ENCODE results near the gene TMEM45B. TPM values are rescaled to one million over a fixed set of nuclear protein-coding genes. Genes with fewer than 3 reads are reported as not detected.

The TMEM45B gene
- total RNA-seq, 1 donor = not detected

GRCh38 chr11:129788278-129788677, 27.4 kb upstream of the TMEM45B start:
- H3K9me3 ChIP-seq (ENCODE audit: low read depth, low read length) = no peaks in the 10 kb centered on the region
- no peak overlapping the region for H3K4me3 ChIP-seq (ENCODE audit: insufficient read depth, low read length)
- H4K20me1 ChIP-seq (ENCODE audit: insufficient read depth, low read length) = no peaks in the 10 kb centered on the region
- no peak for DNase-seq (ENCODE audit: insufficient read length, low spot score, missing footprints)
- H2AFZ ChIP-seq (ENCODE audit: low read length) = no peak overlapping the region
- H3K36me3 ChIP-seq (ENCODE audit: insufficient read depth, low read length) = no peaks in the 10 kb centered on the region
- TF ChIP-seq CTCF (IDR thresholded peaks at IDR 0.05; ENCODE audit: extremely low read depth, low read depth, low read length) = no peak
- H3K27ac ChIP-seq (ENCODE audit: low read depth, low read length) = no peak overlapping the region
- H3K79me2 ChIP-seq (ENCODE audit: insufficient read depth, low read length) = no peaks in the 10 kb centered on the region
- H3K4me1 ChIP-seq (ENCODE audit: insufficient read depth, low read length) = no peaks in the 10 kb centered on the region
- peaks cover 23% of the 10 kb centered on the region for H3K27me3 ChIP-seq (ENCODE audit: insufficient read depth, low read length)
- H3K4me2 ChIP-seq (ENCODE audit: insufficient read depth, low read length) = no peak overlapping the region

- Histone ChIP-seq H3K27me3 (ENCODE audit: insufficient read depth, low read length) (peaks cover 31% of the 10 kb centered on the region), H2AFZ (ENCODE audit: low read length) (no peak overlapping the region), H4K20me1 (ENCODE audit: insufficient read depth, low read length) (no peaks in the 10 kb centered on the region), H3K36me3 (ENCODE audit: insufficient read depth, low read length) (no peaks in the 10 kb centered on the region), H3K9me3 (ENCODE audit: low read depth, low read length) (no peaks in the 10 kb centered on the region), H3K27ac (ENCODE audit: low read depth, low read length) (no peak overlapping the region), H3K4me1 (ENCODE audit: insufficient read depth, low read length) (no peaks in the 10 kb centered on the region), H3K79me2 (ENCODE audit: insufficient read depth, low read length) (no peaks in the 10 kb centered on the region), H3K4me3 (ENCODE audit: insufficient read depth, low read length) (no peak overlapping the region), H3K4me2 (ENCODE audit: insufficient read depth, low read length) (no peak overlapping the region)
- no peak for DNase-seq (ENCODE audit: insufficient read length, low spot score, missing footprints)
- TF ChIP-seq CTCF (IDR thresholded peaks at IDR 0.05; ENCODE audit: extremely low read depth, low read depth, low read length) = no peak
Measured at GRCh38 chr11:129790106-129790505, 25.5 kb upstream of the TMEM45B start.

GRCh38 chr11:129791515-129791914, 24.1 kb upstream of the TMEM45B start:
- H3K4me3 ChIP-seq (ENCODE audit: insufficient read depth, low read length) = no peak overlapping the region
- no peaks in the 10 kb centered on the region for H4K20me1 ChIP-seq (ENCODE audit: insufficient read depth, low read length)
- no peaks in the 10 kb centered on the region for H3K36me3 ChIP-seq (ENCODE audit: insufficient read depth, low read length)
- H2AFZ ChIP-seq (ENCODE audit: low read length) = no peak overlapping the region
- no peak for DNase-seq (ENCODE audit: insufficient read length, low spot score, missing footprints)
- no peak overlapping the region for H3K27ac ChIP-seq (ENCODE audit: low read depth, low read length)
- H3K79me2 ChIP-seq (ENCODE audit: insufficient read depth, low read length) = no peaks in the 10 kb centered on the region
- H3K4me2 ChIP-seq (ENCODE audit: insufficient read depth, low read length) = no peak overlapping the region
- no peaks in the 10 kb centered on the region for H3K9me3 ChIP-seq (ENCODE audit: low read depth, low read length)
- H3K27me3 ChIP-seq (ENCODE audit: insufficient read depth, low read length) = peaks cover 29% of the 10 kb centered on the region
- TF ChIP-seq CTCF (IDR thresholded peaks at IDR 0.05; ENCODE audit: extremely low read depth, low read depth, low read length) = no peak
- no peaks in the 10 kb centered on the region for H3K4me1 ChIP-seq (ENCODE audit: insufficient read depth, low read length)

GRCh38 chr11:129792663-129793062, 23.0 kb upstream of the TMEM45B start:
- no peaks in the 10 kb centered on the region for H3K36me3 ChIP-seq (ENCODE audit: insufficient read depth, low read length)
- no peak for DNase-seq (ENCODE audit: insufficient read length, low spot score, missing footprints)
- no peaks in the 10 kb centered on the region for H3K9me3 ChIP-seq (ENCODE audit: low read depth, low read length)
- H3K27ac ChIP-seq (ENCODE audit: low read depth, low read length) = no peak overlapping the region
- TF ChIP-seq CTCF (IDR thresholded peaks at IDR 0.05; ENCODE audit: extremely low read depth, low read depth, low read length) = no peak
- H3K4me1 ChIP-seq (ENCODE audit: insufficient read depth, low read length) = no peaks in the 10 kb centered on the region
- no peaks in the 10 kb centered on the region for H3K79me2 ChIP-seq (ENCODE audit: insufficient read depth, low read length)
- no peak overlapping the region for H3K4me3 ChIP-seq (ENCODE audit: insufficient read depth, low read length)
- H2AFZ ChIP-seq (ENCODE audit: low read length) = no peak overlapping the region
- H4K20me1 ChIP-seq (ENCODE audit: insufficient read depth, low read length) = no peaks in the 10 kb centered on the region
- no peak overlapping the region for H3K4me2 ChIP-seq (ENCODE audit: insufficient read depth, low read length)
- peaks cover 34% of the 10 kb centered on the region for H3K27me3 ChIP-seq (ENCODE audit: insufficient read depth, low read length)

All from osteoblast (primary cell).